Effector CD4-positive, alpha-beta T cell (primary cell): ENCODE data around the gene BMP8B.
"Not testable (repeated sequence)": the region's sequence is repeated elsewhere in the genome, so short reads cannot be mapped to it uniquely, and the experiment has no call there.

Experiments
- DNase-seq: peaks from one replicate; pipeline ENCODE4 v3.0.0-alpha.2; 2020
- total RNA-seq: gene quantifications from one replicate; lab custom pipeline; 2026; lab: John Stamatoyannopoulos, UW

The BMP8B gene, protein sequence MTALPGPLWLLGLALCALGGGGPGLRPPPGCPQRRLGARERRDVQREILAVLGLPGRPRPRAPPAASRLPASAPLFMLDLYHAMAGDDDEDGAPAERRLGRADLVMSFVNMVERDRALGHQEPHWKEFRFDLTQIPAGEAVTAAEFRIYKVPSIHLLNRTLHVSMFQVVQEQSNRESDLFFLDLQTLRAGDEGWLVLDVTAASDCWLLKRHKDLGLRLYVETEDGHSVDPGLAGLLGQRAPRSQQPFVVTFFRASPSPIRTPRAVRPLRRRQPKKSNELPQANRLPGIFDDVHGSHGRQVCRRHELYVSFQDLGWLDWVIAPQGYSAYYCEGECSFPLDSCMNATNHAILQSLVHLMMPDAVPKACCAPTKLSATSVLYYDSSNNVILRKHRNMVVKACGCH
- 3.0 reads per million, percentile 10 among the genes with 10 or more reads in this experiment for total RNA-seq

DNA sequence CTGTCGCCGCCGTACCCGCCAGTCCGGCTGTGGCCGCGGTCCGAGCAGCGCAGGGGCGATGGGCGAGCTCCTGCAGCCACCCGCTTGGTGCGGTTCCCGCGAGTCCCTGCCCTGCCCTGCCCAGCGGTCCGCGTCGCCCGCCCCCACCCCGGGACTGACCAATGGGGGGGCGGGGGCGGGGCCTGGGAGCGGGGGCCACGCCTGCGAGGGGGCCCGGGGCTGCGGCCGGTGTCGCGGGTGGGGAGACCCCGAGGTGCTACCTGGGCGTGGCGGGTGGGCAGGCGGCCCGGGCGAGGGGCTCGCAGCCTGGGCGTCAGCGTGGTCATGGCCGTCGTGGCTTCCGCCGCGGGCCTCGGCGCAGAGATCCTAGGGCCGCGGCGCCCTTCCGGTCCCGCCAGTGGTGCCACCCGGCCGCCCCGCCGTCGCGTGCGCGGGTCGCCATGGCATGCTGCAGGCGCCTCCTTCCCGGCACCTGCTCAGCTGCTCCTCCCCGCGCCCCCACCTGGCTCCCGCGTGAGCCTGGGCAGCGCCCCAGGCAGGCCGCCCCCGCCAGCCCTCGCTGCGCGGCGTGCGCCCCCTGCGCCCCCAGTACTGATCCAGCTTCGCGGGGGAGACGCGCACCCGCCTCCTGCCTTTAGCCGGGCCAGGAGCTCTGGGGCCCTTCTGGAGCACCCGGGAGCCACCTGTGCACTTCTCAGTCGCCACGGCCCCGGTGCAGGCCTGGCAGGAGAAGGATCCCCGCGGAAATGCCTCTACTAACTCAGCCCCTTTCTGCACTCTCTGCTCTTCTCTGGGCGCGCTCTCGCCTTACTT is at the start of gene BMP8B:
Gene BMP8B, minus strand, starts transcription at position 108 of the 813 bp plus-strand sequence. CDS start 380 bp downstream, outside the sequence.
- peak; percentile 25 for DNase-seq

DNA sequence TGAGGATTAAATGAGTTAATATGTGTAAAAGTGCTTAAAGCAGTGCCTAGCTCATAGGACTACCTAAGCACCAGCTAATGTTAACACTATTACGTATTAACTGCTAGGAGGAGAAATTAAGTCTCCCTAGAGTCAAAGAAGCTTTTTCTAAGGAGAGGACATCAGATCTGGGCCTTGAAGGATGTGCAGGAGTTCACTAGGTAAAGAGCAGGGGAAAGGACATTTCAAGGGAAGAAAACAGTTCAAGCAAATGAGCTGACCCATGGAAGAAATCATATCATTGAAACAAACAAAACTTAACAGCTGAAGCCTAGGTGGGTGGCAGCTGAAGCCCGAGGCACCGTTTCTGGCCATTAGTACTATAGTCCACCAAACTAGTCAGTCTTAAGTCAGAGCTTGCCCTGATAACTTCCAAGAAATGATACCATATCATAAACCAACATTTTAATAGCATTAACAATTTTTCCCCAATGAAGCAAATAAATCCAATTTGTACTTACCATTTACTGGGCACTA is 48.0 kb upstream of the BMP8B start:
- no peak for DNase-seq

DNA sequence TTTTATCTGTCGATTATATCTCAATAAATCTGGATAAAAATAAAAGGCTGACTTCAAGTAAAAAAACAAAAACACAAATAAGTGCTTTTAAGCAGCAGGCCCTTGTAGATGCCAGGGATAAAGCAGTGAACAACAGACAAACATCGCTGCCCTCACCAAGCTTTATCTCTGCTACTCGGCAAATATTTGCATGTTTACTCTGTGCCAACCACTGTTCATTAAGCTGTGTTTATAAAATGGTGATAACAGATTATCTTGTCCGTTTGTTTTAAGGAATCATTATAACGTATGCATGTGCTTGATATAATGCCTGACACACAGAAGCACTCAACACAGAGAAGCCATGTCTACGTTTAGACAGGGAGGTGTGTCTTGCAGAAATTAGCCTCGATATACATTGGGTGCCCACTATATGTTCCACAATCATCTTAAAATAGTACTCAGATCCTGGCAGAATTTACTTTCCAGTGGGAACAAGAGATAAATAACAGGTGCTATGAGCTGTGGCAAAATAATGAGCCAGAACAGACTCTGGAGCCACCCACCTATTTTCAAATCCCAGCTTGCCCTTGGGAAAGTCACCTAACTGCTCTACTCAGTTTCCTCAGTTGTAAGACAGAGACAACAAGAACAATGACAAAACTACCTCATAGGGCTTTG is 47.4 kb upstream of the BMP8B start:
- DNase-seq = no peak

GRCh38 chr1:39835110-39835509 is 46.4 kb upstream of the BMP8B start:
- DNase-seq = no peak

GRCh38 chr1:39833621-39834385 is 45.1 kb upstream of the BMP8B start:
- no peak for DNase-seq

DNA sequence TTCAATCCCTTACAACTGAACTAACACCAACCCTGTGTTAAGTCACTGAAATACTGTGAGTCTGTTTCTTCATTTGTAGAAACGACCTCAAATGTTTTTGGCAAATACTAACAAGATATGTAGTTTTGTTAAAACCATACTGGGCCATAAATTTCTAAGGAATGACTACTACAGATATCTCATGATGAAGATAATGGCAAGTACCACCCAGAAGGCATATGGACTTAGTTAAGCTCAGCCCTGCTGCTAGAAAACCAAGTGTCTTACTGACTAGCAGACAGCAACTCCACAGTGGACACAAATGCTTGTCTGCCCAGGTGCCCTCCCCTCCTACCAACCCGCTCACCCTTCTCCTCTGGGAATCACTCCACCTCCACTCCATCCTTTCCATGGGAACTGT is 44.5 kb upstream of the BMP8B start:
- DNase-seq = no peak

DNA sequence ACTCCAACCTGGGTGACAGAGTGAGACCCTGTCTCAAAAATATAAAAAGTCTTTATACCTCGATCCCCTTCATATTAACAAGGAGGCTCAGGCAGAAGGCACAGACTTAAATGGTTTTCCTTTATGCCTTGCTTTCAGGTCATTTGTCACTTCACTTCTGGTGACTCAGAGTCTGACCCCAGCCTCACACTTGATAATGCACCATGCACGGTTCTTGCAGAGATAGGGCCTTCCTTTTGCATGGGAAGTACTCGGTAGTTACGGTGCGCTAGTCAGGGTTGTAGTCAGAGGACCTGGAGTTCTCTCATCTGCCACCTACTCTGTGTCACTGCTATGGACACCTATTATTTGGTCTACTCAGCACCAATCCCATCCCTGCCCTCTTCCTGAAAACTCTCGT is 43.6 kb upstream of the BMP8B start:
- no peak for DNase-seq

DNA sequence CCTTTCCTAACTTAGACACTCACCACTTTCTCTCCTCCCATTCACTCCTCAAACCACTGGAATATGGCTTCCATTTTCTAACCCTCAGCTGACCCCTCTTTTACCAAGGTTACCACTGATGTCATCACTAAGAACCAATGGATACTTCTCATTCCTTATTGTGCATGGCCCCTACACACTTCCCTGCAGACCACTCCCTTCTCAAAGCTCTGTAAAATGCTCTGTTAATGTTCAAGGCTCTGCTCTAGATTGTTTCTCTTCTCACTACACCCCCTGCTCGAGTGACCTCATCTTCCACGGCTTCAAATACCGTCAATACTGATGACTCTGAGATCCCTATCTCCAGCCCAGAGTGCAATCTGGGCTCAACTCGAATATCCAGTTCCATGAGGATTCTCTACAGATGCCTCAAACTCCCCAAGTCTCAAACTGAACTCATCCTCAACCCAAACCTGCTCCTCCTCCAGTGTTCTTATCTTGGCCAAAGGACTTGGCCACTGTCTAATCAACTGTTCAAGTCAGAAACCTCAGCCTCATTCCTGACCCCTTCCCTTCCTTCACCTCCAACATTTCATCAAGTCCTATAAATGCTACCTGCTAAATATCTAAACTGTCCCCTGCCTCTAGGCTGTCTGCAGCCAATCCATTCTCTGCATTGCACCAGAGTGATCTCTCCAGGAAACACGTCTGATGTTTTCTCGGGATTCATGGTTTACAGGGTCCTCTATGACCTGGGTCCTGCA is 41.3 kb upstream of the BMP8B start:
- DNase-seq = no peak

GRCh38 chr1:39828734-39829133 is 40.1 kb upstream of the BMP8B start:
- no peak for DNase-seq

DNA sequence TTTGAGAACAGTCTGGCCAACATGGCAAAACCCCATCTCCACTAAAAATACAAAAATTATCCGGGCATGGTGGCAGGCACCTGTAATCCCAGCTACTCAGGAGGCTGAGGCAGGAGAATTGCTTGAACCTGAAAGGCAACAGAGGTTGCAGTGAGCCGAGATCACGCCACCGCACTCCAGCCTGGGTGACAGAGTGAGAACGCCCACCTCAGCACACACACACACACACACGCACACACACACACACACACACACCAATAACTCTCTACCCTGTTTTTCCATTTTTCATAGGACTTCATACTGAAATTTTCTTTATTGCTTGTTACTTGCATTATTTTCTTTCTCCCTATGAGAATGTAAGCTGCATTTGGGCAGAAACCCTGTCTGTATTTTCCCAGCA is 39.6 kb upstream of the BMP8B start:
- DNase-seq = not testable (repeated sequence)

- no peak for DNase-seq
These were observed 38.5 kb upstream of the BMP8B start for GRCh38 chr1:39827201-39827600.

GRCh38 chr1:39826583-39826982 is 37.9 kb upstream of the BMP8B start:
- no peak for DNase-seq

GRCh38 chr1:39825432-39825941 is 36.8 kb upstream of the BMP8B start:
- DNase-seq = no peak

DNA sequence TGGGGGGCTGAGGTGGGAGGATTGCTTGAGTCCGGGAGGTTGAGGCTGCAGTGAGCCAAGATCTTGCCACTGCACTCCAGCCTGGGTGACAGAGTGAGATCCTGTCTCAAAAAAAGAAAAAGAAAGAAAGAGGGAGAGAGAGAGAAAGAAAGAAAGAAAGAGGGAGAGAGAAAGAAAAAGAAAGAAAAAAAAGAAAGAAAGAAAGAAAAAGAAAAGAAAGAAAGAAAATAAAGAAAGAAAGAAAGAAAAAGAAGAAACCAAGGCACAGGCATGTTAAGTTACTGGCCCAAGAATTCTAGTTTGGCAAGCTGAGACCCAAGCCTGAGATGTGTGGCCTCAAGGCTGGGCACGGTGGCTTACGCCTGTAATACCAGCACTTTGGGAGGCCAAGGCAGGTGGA is 34.8 kb upstream of the BMP8B start:
- not testable (repeated sequence) for DNase-seq

DNA sequence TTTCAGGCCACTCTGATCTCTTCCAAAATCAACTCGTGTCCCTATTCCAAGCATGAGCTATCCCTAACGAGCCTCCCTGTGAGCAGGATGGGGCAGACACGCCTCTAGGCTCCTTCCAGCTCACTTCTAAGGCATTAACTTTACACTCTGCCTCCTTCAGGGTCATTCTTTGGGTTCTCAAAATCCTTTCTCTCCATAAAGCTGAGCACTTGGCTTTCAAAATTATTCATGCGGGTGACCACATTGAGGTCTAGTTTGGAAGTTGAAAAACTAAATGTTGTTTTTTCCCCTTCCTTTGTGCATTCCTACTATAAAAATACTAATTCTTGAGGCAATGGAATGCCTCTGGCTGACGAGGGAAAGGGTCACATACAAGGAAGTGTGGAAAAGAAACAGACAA is 33.5 kb upstream of the BMP8B start:
- no peak for DNase-seq

DNA sequence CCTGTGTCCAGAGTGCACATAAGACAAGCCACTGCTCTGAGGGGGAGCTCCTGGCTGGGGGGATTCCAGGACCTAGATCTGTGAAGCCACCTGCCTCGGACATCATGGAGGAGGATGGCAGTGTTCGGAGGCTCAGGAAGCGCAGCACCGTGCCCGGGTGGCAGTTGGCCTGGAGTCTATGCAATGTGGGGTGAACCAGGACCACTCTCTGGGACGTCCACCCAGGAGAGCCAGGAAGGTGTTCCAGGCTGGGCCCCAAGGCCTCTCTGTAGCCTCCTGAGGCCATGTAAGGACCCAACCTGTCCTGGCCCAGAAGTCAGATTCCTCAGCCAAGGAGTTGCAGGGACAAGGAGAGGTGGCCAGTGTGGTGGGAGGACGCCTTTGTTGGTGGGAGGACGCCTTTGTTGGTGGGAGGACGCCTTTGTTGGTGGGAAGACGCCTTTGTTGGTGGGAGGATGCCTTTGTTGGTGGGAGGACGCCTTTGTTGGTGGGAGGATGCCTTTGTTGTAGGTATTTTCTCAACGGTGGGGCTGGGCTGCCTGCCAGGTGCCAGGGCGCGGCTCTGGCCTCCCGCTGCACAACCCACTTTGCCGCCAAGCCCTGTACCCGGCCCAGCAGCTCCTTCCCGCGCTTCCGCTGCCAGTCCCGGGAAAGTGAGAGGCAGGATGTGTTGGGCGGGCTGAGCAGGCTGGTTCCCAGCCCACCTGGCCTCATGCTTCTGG is 30.6 kb upstream of the BMP8B start:
- no peak for DNase-seq

GRCh38 chr1:39818482-39818881 is 29.8 kb upstream of the BMP8B start:
- DNase-seq = no peak

DNA sequence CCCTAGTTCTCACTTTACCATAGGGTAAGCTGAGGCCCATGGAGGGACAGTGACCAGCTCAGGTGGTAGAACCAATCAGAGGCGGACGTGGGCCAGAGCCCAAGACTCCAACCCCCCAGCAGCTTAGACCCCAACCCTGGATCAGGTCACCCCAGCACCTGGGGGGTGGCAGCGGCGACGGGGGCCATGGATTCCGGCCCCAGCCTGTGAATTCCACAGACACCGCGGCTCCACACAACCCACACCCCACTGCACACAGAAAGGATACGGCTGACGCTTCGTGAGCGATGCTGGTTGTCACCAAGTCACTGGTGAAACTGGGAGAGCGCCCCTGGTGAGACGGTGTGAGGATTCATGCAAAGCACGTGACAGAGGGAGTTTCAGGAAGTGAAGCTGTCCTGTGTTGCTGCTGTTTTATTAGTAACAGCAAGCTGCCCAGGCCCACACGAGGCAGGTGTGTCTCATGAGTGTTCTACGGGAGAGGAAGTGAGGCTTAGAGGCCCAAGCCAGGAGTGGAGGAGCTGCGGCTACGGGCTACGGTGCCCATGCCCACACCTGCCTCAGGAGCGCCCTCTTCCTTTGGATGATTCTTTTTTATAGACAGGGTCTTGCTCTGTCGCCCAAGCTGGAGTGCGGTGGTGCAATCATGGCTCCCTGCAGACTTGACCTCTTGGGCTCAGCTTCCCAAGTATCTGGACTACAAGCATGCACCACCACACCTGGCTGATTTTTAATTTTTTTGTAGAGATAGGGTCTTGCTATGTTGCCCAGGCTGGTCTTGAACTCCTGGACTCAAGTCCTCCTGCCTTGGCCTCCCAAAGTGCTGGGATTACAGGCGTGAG is 28.6 kb upstream of the BMP8B start:
- DNase-seq = peak; percentile 47

- peak; percentile 56 for DNase-seq
These were observed 27.9 kb upstream of the BMP8B start for GRCh38 chr1:39816415-39817090.
